Dermis microvascular lymphatic vessel endothelial cell (primary cell): ENCODE results near the gene RB1. TPM values are rescaled to one million over a fixed set of nuclear protein-coding genes. Genes with fewer than 3 reads are reported as not detected.
"Not testable (repeated sequence)": the region's sequence is repeated elsewhere in the genome, so short reads cannot be mapped to it uniquely, and the experiment has no call there.

Experiments
- DNase-seq, 2 donors: peaks; one replicate each; pipeline versions ENCODE4 v3.0.0 to v3.0.0-alpha.2; 2010; ENCODE audit warnings: low read depth in 2 of 2
- total RNA-seq: library from RNA; depleted of rRNA; stranded (reverse); fragments of >200 nt; gene quantifications from 2 replicates; pipeline ENCODE4 v1.2.1, GENCODE V29; 2014

The RB1 gene
- total RNA-seq, 1 donor from 2014 or later: 24.4 TPM

DNA sequence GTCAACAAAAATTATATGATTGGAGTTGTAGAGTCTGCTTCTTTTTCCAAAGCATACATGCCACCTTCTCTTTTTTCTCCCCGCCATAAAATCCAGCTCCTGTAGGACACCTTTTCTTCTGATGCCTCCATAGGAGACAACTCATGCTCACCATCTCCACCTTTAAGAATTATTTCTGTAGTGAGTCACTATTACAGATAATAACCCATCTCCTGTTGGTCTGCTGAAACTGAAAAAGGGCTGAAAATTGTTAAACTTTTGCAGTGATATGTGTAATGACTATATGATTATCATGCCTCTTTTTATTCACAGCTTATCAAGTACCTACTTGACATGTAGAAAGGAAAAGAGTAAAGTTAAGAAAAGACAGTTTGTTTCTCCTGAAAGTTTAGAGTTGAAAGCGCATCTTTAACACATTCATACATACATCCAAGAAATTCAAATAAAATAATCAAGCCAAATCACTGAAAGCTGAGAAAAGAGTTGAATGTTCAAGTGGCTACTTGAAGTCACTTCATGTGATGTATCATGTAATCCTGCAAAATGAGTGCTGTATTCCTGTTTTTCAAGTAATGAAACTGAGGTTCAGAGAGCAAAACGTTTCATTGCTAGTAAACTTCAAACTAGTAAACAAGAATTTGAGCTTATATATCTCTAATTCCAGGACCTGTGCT lies 144.9 kb downstream of the RB1 start:
- no peak for DNase-seq

DNA sequence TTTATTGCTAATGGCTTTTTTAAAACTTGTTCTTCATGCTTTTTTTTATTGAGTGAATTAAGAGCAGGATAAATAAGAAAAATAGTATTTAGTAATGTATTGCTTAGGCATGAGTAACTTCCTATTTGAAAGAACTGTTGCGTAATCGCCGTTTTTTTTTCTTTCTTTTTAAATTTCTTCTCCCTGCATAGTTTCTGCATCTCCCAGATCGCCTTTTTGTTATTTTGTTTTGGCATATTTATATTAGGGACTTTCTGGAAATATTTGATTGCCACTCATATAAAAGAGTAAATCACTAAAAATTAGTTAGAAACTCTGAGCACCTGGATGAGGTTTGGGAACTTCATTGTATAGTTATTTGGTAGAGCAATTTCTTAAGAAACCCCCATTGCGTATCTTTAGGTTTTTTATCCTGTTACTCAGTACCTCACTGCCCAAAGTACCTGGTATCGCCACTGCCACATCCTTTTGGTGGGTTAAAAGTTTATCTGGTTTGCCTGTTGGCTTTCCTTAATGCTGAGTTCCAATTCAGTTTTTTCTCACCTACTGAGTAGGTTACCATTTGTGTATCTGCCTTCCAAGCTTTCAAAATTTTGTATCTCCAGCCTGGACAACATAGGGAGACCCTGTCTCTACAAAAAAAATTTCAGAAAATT lies 145.5 kb downstream of the RB1 start:
- DNase-seq: peak; percentile 18 to 58

DNA sequence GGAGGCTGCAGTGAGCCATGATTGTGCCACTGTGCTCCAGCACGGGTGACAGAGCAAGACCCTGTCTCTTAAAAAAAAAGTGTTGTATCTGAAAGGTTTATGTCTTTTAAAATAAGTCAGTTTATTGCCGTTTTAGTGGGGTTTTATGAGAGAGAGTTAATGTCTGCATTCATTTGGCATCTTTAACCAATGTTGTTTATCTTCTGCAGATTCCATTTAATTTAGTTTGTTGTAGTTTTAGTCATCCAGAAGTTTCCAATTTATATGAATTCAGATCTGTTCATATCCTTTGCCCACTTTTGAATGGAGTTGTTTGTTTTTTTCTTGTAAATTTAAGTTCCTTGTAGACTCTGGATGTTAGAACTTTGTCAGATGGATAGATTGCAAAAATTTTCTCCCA lies 146.1 kb downstream of the RB1 start:
- no peak for DNase-seq

GRCh38 chr13:48451196-48451595 lies 147.6 kb downstream of the RB1 start:
- DNase-seq: not testable (repeated sequence)

- no peak for DNase-seq
Observed at GRCh38 chr13:48456546-48456945, 153.0 kb downstream of the RB1 start.

GRCh38 chr13:48457578-48458242 lies 154.2 kb downstream of the RB1 start:
- no peak for DNase-seq

DNA sequence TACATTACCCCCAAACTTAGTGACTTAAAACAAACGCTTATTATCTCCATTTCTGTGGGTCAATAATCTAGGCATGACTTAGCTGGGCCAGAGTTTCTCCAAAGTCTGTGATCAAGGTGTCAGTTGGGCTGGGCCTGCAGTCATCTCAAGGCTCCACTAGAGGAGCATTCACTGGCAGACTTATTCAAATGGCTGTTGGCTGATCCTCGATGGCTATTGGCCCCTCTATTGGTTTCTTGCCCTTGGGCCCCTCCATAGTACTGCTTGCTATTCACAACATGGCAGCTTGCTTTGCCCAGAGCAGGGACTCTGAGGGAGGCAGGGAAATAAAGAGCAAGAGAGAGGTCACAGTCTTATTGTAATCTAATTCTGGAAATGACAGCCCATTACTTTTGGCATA lies 171.7 kb downstream of the RB1 start:
- no peak for DNase-seq

DNA sequence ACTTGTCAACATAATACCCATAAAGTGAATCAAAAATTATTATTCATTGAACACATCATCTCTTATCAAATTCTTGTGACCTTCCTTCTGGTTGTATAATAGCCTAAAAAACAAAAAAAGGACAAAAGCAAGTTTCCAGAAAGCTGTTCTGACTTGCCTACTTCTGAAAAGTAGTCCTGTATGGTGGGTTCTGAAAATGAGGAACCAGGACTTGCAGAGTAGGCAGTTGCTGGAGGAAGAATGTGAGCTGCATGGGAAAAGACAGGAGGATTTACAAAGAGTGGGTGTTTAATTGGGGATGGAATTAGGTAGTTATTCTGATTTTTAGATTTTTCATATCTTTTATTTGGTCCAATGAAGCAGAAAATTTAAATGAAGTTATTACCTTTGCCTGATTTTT lies 172.7 kb downstream of the RB1 start:
- no peak for DNase-seq

- no peak for DNase-seq
Observed at GRCh38 chr13:48476686-48477085, 173.1 kb downstream of the RB1 start.

- no peak for DNase-seq
Observed at GRCh38 chr13:48477191-48477855, 173.8 kb downstream of the RB1 start.

GRCh38 chr13:48478391-48478790 lies 174.8 kb downstream of the RB1 start:
- no peak for DNase-seq

DNA sequence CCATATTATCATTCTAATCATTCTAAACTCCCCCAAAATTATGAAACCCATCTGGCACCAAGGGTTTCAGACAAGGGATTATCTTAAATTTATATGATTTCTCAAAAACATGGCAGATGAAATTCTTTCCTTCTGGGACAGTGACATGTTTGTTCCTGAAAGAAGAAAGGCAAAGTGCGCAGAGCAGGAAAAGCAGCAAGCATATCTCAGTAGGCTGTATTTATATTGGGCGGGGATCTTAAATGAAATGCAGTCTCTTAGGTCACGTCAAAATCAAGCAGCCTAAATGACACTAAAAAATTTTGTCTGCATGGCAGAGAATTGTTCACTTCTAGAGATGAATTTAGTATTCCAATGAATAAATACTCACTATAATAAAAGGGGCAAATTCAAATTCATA lies 180.0 kb downstream of the RB1 start:
- no peak for DNase-seq

- no peak for DNase-seq
Observed at GRCh38 chr13:48485432-48485831, 181.9 kb downstream of the RB1 start.

DNA sequence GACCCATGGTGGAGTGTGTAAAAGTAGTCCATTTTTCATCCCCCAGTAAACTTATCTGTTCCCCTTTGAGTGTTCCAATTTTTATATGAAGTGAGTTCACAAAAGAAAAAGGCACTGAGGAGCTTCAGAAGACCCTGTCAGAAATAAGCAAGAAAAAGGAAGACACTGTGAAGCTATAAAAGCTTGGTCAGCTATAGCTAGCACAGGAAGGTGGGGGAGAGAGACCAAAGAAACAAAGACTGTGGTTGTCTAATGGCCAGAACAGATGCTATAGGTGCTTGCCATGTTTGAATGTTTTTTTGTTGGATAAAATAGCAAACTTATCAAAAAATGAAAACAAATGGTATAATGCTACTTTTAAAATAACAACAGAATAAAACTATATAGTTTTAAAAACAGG lies 182.8 kb downstream of the RB1 start:
- DNase-seq: no peak

GRCh38 chr13:48486836-48487235 lies 183.3 kb downstream of the RB1 start:
- no peak for DNase-seq

- DNase-seq: no peak
Observed at GRCh38 chr13:48487968-48488367, 184.4 kb downstream of the RB1 start.

GRCh38 chr13:48488995-48489394 lies 185.4 kb downstream of the RB1 start:
- DNase-seq: no peak

DNA sequence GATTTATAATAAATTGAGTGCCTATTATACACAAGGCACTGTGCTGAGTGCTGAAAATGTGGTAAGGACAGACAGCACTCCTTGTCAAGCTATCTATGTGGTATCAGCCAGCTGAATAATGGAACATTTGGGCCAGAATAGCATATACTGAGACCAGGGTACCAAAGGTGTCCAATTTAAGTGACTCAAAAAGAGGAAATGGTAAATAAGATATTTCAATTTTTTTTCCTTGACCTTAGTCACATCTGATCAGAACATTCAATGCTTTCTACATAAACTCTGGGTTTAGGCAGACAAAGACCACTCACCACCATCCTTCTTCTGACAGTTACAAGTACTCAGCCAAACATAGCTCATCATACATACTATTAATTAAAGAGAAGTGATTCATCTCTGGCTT lies 186.1 kb downstream of the RB1 start:
- no peak for DNase-seq

- no peak for DNase-seq
Observed at GRCh38 chr13:48490241-48490640, 186.7 kb downstream of the RB1 start.

GRCh38 chr13:48491423-48492095 lies 188.0 kb downstream of the RB1 start:
- DNase-seq: no peak

DNA sequence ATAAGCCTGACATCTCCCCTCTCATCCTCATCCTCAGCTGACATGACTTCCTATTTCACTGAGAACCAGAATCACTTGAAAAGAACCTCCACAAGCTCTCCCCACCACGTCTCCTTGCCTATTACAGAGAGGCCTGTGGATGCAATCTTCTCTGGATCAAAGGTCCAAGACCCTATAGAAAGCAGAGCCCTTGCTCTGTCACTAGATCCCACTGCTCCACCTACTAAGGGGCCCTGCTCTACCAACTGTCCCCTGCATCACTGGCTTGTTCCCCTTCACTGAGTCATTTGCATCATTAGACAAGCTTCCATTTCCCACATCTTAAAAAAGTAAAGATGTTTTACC lies 188.5 kb downstream of the RB1 start:
- DNase-seq: peak in 1 of 2 donors; percentile 4
